Spleen (tissue), 11 donors: ENCODE measurements around the gene CA10. TPM values are rescaled to one million over a fixed set of nuclear protein-coding genes. Genes with fewer than 3 reads are reported as not detected.

Source experiments
- DNase-seq: peaks from one replicate; pipeline ENCODE4 v3.0.0-alpha.2; 2020
- H3K27ac ChIP-seq, 8 donors: fragments of 200-600 bp; sonication (generic) in 7 of 8; 1 replicate in 4 of 8; 2 replicates in 4 of 8; pipeline versions ENCODE4 v1.5.0 to v1.8.0; 2016 to 2021; ENCODE audit warnings: inconsistent platforms in 4 of 8, mild to moderate bottlenecking in 4 of 8, moderate library complexity in 1 of 8
- H3K27me3 ChIP-seq, 7 donors: fragments of 200-600 bp; sonication (generic) in 6 of 7; replicated peaks in 1 of 7; 1 replicate in 4 of 7; 2 replicates in 3 of 7; pipeline versions ENCODE4 v1.5.0 to v1.8.0; 2016 to 2021; ENCODE audit warnings: inconsistent platforms in 3 of 7, mild to moderate bottlenecking in 1 of 7
- H3K36me3 ChIP-seq, 6 donors: fragments of 200-600 bp; sonication (generic) in 5 of 6; 1 replicate in 4 of 6; 2 replicates in 2 of 6; pipeline versions ENCODE4 v1.5.0 to v1.8.0; 2016 to 2021; ENCODE audit warnings: inconsistent platforms in 2 of 6
- H3K4me1 ChIP-seq, 6 donors: fragments of 200-600 bp; sonication (generic) in 5 of 6; 1 replicate in 3 of 6; 2 replicates in 3 of 6; pipeline versions ENCODE4 v1.5.0 to v1.8.0; 2016 to 2021; ENCODE audit warnings: inconsistent platforms in 3 of 6
- H3K4me3 ChIP-seq, 8 donors: fragments of 200-600 bp; sonication (generic) in 7 of 8; 1 replicate in 4 of 8; 2 replicates in 4 of 8; pipeline versions ENCODE4 v1.5.0 to v1.8.0; 2016 to 2021; ENCODE audit warnings: inconsistent platforms in 4 of 8, mild to moderate bottlenecking in 4 of 8, moderate library complexity in 2 of 8
- H3K9me3 ChIP-seq, 8 donors: fragments of 200-600 bp; sonication (generic) in 7 of 8; 1 replicate in 4 of 8; 2 replicates in 4 of 8; pipeline versions ENCODE4 v1.5.0 to v1.8.0; 2016 to 2021; ENCODE audit warnings: inconsistent platforms in 4 of 8
- CTCF ChIP-seq, 11 experiments: fragments of 200-600 bp in 7 of 11; fragments of 450-650 bp in 4 of 11; sonication (generic) in 4 of 11; IDR thresholded peaks in 8 of 11; conservative IDR thresholded peaks in 3 of 11; 1 replicate in 7 of 11; 2 replicates in 4 of 11; pipeline versions ENCODE4 v1.4.0 to v1.8.0; 2016 to 2021; ENCODE audit warnings: antibody characterized with exemption in 11 of 11, inconsistent platforms in 4 of 11, mild to moderate bottlenecking in 1 of 11
- POLR2A ChIP-seq, 3 donors: fragments of 450-650 bp; IDR thresholded peaks; one replicate each; pipeline ENCODE4 v1.5.1; 2017; ENCODE audit warnings: antibody characterized with exemption in 3 of 3, mild to moderate bottlenecking in 1 of 3
- POLR2AphosphoS5 ChIP-seq, 3 donors: sonication (generic); formaldehyde crosslinking; IDR thresholded peaks; one replicate each; pipeline ENCODE4 v1.5.1; 2017; ENCODE audit warnings: antibody characterized with exemption in 3 of 3
- WGBS, 5 donors: extraction: QIAGEN DNeasy Blood & Tissue Kit in 3 of 5; methylation state at CpG; one replicate each; pipeline versions ENCODE4 v1.1.5 to v1.1.7; 2013 to 2018; 5-methylcytosine and 5-hydroxymethylcytosine counted together
- intact Hi-C: fragments of 100-400 bp; cut with DNase I; formaldehyde crosslinking; loops from one replicate; pipeline ENCODE4 v1.15.0; 2023; ENCODE audit warnings: low total_unique reads
- polyA plus RNA-seq, 3 donors: library from polyadenylated mRNA; stranded (reverse); fragments of 200-250 nt; gene quantifications; one replicate each; pipeline ENCODE4 v1.2.1, GENCODE V29; 2013
- total RNA-seq, 7 donors: library from RNA; depleted of rRNA in 3 of 7; stranded (reverse); fragments of >200 nt in 3 of 7; fragmentation: NEBNext Ultra II Directional in 4 of 7; extraction: Animal tissue kit (Norgen Biotek cat#: 25700) in 4 of 7; gene quantifications; one replicate each; pipeline versions ENCODE4 v1.1.0 to v1.2.1, GENCODE V29; 2016 to 2021
- donor health status: healthy with polysubstance abuse.
- donor health status: DM: no; HTN: no; CAD: no; lungs with moderate emphysema.
- donor health status: DM: no; HTN: no; CAD: no.
- donor health status: Bipolar disorder and iron deficiency.
- donor health status: healthy.
- donor health status: DM: no; HTN: no; CAD: no.
- donor health status: DM: yes; HTN: yes; CAD: no.

CA10 gene
- total and polyA plus RNA-seq, 10 donors: 0.19 to 0.22 TPM; not detected in 8

GRCh38 chr17:51677875-51678274 is 480.6 kb downstream of the CA10 start:
- no peaks in the 10 kb centered on the region for H3K4me1 ChIP-seq

GRCh38 chr17:51676691-51677487 is 481.6 kb downstream of the CA10 start:
- H3K9me3 ChIP-seq: no peaks in the 10 kb centered on the region
- H3K27me3 ChIP-seq: peaks cover 0 to 11% (median 0%) of the 10 kb centered on the region in 7 donors
- TF ChIP-seq POLR2A (IDR thresholded peaks at IDR 0.05) (no peak), CTCF (IDR thresholded peaks at IDR 0.05 in 8 of 11, conservative IDR thresholded peaks at IDR 0.05 in 3 of 11) (no peak), POLR2AphosphoS5 (IDR thresholded peaks at IDR 0.05) (no peak)
- H3K4me3 ChIP-seq: no peak overlapping the region
- H3K27ac ChIP-seq: no peak overlapping the region
- no peak for DNase-seq
- intact Hi-C loops: no loop called here
- no peaks in the 10 kb centered on the region for H3K36me3 ChIP-seq
- H3K4me1 ChIP-seq: no peaks in the 10 kb centered on the region
- 59 to 75% (median 70%) methylated on average over 5 of the region's 5 CpGs for WGBS, 5 donors

More at GRCh38 chr17:51677875-51678274, 480.6 kb downstream of the CA10 start:
- no peaks in the 10 kb centered on the region for H3K9me3 ChIP-seq
- no peak for TF ChIP-seq POLR2A (IDR thresholded peaks at IDR 0.05)
- TF ChIP-seq POLR2AphosphoS5 (IDR thresholded peaks at IDR 0.05): no peak
- no peak for TF ChIP-seq CTCF (IDR thresholded peaks at IDR 0.05 in 8 of 11, conservative IDR thresholded peaks at IDR 0.05 in 3 of 11)
- peaks cover 0 to 18% (median 0%) of the 10 kb centered on the region in 7 donors for H3K27me3 ChIP-seq
- intact Hi-C loops: no loop called here
- no peaks in the 10 kb centered on the region for H3K36me3 ChIP-seq
- no peak for DNase-seq
- H3K27ac ChIP-seq: no peak overlapping the region
- 83 to 95% (median 93%) methylated on average over 1 of the region's 1 CpG for WGBS, 5 donors
- no peak overlapping the region for H3K4me3 ChIP-seq

GRCh38 chr17:51674579-51675255 is 483.8 kb downstream of the CA10 start:
- no peak overlapping the region for H3K27ac ChIP-seq
- 69 to 75% (median 70%) methylated on average over 12 of the region's 12 CpGs for WGBS, 5 donors
- H3K36me3 ChIP-seq: no peaks in the 10 kb centered on the region
- H3K9me3 ChIP-seq: no peaks in the 10 kb centered on the region
- TF ChIP-seq POLR2AphosphoS5 (IDR thresholded peaks at IDR 0.05): no peak
- TF ChIP-seq POLR2A (IDR thresholded peaks at IDR 0.05): no peak
- TF ChIP-seq CTCF (IDR thresholded peaks at IDR 0.05 in 8 of 11, conservative IDR thresholded peaks at IDR 0.05 in 3 of 11): no peak
- no peaks in the 10 kb centered on the region for H3K4me1 ChIP-seq
- H3K27me3 ChIP-seq: peaks cover 0 to 11% (median 0%) of the 10 kb centered on the region in 7 donors
- intact Hi-C loops: no loop called here
- no peak overlapping the region for H3K4me3 ChIP-seq
- DNase-seq: no peak

GRCh38 chr17:51673070-51673469 is 485.4 kb downstream of the CA10 start:
- Histone ChIP-seq H3K27me3 (peaks cover 0 to 11% (median 0%) of the 10 kb centered on the region in 7 donors), H3K27ac (no peak overlapping the region), H3K36me3 (no peaks in the 10 kb centered on the region), H3K4me1 (no peaks in the 10 kb centered on the region), H3K4me3 (no peak overlapping the region), H3K9me3 (no peaks in the 10 kb centered on the region)
- no peak for DNase-seq
- intact Hi-C loops: no loop called here
- no peak for TF ChIP-seq POLR2A (IDR thresholded peaks at IDR 0.05)
- no peak for TF ChIP-seq POLR2AphosphoS5 (IDR thresholded peaks at IDR 0.05)
- TF ChIP-seq CTCF (IDR thresholded peaks at IDR 0.05 in 8 of 11, conservative IDR thresholded peaks at IDR 0.05 in 3 of 11): no peak
